Liver (tissue), 3 donors: ENCODE results near the gene KCTD2.

Experiments
- ATF3 ChIP-seq: IDR thresholded peaks from 2 replicates; pipeline ENCODE4 v1.6.1; 2016; ENCODE audit warnings: antibody characterized with exemption
- CTCF ChIP-seq: fragments of 150-350 bp; IDR thresholded peaks from 2 replicates; pipeline ENCODE4 v1.5.1; 2017; ENCODE audit warnings: improper control_type of control experiment, low read depth, low read length; ENCODE audit not compliant: missing input control
- EGR1 ChIP-seq, 2 donors: IDR thresholded peaks; 2 replicates each; pipeline ENCODE4 v1.6.1; 2016 to 2018; ENCODE audit warnings: antibody characterized with exemption in 2 of 2, low read depth in 2 of 2
- GABPA ChIP-seq, 2 donors: IDR thresholded peaks in 1 of 2; conservative IDR thresholded peaks in 1 of 2; 2 replicates each; pipeline ENCODE4 v1.6.1; 2016; ENCODE audit warnings: antibody characterized with exemption in 2 of 2, mild to moderate bottlenecking in 1 of 2, moderate library complexity in 1 of 2
- JUND ChIP-seq, 2 donors: IDR thresholded peaks; 2 replicates each; pipeline ENCODE4 v1.6.1; 2016; ENCODE audit warnings: antibody characterized with exemption in 2 of 2
- MAX ChIP-seq: IDR thresholded peaks from 2 replicates; pipeline ENCODE4 v1.6.1; 2016; ENCODE audit warnings: antibody characterized with exemption
- NR2F2 ChIP-seq: IDR thresholded peaks from 2 replicates; pipeline ENCODE4 v1.6.1; 2016; ENCODE audit warnings: antibody characterized with exemption
- RAD21 ChIP-seq, 2 donors: IDR thresholded peaks; 2 replicates each; pipeline ENCODE4 v1.6.1; 2016; ENCODE audit warnings: antibody characterized with exemption in 2 of 2, mild to moderate bottlenecking in 2 of 2
- REST ChIP-seq: IDR thresholded peaks from 2 replicates; pipeline ENCODE4 v1.6.1; 2016; ENCODE audit warnings: antibody characterized with exemption, mild to moderate bottlenecking
- RXRA ChIP-seq, 2 donors: IDR thresholded peaks; 2 replicates each; pipeline ENCODE4 v1.6.1; 2017 to 2018; ENCODE audit warnings: antibody characterized with exemption in 2 of 2, mild to moderate bottlenecking in 1 of 2
- SP1 ChIP-seq: IDR thresholded peaks from 2 replicates; pipeline ENCODE4 v1.6.1; 2018; ENCODE audit warnings: antibody characterized with exemption, mild to moderate bottlenecking
- TAF1 ChIP-seq: conservative IDR thresholded peaks from 2 replicates; pipeline ENCODE4 v1.6.1; 2016; ENCODE audit warnings: antibody characterized with exemption, mild to moderate bottlenecking
- YY1 ChIP-seq: IDR thresholded peaks from 2 replicates; pipeline ENCODE4 v1.6.1; 2016; ENCODE audit warnings: antibody characterized with exemption, mild to moderate bottlenecking
- ZBTB33 ChIP-seq: IDR thresholded peaks from 2 replicates; pipeline ENCODE4 v1.6.1; 2016; ENCODE audit warnings: antibody characterized with exemption
- donor health status: healthy.
- donor health status: healthy.

GRCh38 chr17:75044716-75045115, 2.3 kb upstream of the KCTD2 start:
- no peak for TF ChIP-seq TAF1
- TF ChIP-seq CTCF, result no peak
- no peak for TF ChIP-seq MAX
- no peak for TF ChIP-seq ZBTB33
- no peak for TF ChIP-seq RAD21 (IDR thresholded peaks at IDR 0.05)
- TF ChIP-seq YY1, result no peak
- no peak for TF ChIP-seq EGR1 (IDR thresholded peaks at IDR 0.05; ENCODE audit: low read depth in 2 of 2)
- TF ChIP-seq REST, result no peak
- TF ChIP-seq JUND (IDR thresholded peaks at IDR 0.05), result no peak
- TF ChIP-seq GABPA (IDR thresholded peaks at IDR 0.05 in 1 of 2, conservative IDR thresholded peaks at IDR 0.05 in 1 of 2), result no peak
- TF ChIP-seq ATF3, result no peak
- TF ChIP-seq SP1, result no peak
- TF ChIP-seq NR2F2, result no peak
- no peak for TF ChIP-seq RXRA (IDR thresholded peaks at IDR 0.05)
